Measurements from ENCODE around the gene ANXA1.

Gene ANXA1, protein sequence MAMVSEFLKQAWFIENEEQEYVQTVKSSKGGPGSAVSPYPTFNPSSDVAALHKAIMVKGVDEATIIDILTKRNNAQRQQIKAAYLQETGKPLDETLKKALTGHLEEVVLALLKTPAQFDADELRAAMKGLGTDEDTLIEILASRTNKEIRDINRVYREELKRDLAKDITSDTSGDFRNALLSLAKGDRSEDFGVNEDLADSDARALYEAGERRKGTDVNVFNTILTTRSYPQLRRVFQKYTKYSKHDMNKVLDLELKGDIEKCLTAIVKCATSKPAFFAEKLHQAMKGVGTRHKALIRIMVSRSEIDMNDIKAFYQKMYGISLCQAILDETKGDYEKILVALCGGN

DNA sequence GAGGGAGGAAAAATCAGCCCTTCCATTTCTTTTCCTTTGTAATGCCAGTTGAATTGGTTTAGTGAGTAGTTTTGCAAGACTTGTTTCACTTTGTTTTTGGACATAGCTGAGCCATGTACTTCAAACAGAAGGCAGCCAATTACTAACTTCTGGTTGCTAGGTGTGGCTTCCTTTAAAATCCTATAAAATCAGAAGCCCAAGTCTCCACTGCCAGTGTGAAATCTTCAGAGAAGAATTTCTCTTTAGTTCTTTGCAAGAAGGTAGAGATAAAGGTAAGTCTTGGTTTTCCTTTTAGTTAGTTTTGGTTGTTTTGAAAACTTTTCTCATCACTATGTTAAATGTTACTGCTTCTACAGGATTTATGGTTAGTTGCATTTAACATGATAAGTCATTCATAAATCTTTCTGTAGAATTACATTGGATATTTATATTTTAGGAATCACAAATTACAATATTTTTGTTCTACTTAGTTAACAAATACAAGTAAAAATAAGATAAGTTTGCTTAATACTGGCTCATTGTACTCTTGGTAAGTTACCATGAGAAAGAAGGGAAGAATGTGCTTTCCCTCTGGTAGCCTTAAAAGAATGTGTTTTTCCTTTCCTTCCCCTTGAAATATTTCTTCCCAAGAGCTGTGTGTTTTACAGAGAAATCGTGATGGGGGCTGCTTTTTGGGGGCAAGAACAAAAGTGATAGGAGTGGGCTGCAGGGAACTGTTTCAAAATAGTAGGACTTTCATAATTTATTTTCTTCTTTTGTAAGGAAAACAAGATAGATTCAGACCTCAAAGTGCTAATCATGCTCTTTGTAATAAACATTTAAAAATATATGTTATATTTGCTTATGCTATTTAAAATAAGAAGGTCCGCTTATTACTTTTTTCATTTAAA lies at the start of gene ANXA1:
Gene ANXA1, plus strand, starts transcription at position 213 of the 890 bp plus-strand sequence. CDS start 6,671 bp downstream, outside the sequence.
- no peak for DNase-seq

DNA sequence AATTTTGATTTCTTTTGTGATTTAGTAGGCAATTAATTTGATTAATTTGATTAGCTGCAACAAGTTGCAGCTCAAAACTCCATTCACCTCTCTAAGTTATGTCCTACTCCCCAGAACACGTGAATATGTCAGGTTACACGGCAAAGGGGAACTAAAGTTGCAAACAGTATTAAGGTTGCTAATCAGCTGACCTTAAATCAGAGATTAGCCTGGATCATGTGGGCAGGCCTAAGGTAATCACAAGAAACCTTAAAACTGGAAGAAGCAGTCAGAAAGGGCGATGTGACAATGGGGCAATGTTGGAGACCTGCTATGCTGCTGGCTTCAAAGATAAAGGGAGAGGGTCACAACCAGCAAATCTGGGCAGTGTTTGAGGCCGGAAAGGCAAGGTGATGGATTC lies 47.3 kb upstream of the ANXA1 start:
- no peak for DNase-seq

DNA sequence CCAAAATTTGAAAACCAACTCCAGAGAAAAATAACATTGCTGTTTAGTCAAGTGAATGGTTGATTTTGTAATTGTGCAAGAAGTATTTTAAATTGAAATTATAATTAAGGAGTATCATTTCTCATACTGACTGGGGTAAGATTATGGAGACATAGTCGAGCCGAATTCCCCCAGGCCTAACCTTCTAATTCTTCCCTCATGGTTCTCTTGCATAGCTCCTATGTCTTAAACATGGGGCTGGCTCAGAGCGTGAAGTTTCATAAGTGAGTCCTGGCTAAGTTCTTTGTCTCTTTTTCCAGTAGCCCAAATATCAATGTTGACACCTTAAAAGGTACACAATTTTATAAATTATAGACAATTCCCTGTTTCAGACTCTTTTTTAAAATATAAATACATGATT lies 46.7 kb upstream of the ANXA1 start:
- DNase-seq, result no peak

DNA sequence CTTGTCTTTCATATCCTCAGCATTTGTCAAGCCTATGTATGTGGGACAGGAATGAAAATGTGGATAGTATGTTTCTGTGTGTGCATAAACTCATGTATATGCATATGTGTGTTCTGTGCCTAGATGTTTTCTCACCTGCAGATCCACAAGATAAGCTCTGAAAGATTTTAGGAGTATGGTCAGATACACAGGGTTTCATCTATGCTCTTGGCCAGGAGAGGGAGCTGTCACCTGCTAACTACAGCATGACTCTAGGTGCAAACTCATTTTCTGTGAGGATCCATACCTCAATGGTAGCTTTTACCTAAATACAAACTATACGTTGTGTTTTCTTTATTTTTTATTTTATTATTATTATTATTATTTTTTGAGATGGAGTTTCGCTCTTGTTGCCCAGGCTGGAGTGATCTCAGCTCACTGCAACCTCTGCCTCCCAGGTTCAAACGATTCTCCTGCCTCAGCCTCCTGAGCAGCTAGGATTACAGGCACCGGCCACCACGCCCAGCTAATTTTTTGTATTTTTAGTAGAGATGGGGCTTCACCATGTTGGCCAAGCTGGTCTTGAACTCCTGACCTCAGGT lies 44.1 kb upstream of the ANXA1 start:
- peak; percentile 19 for DNase-seq

DNA sequence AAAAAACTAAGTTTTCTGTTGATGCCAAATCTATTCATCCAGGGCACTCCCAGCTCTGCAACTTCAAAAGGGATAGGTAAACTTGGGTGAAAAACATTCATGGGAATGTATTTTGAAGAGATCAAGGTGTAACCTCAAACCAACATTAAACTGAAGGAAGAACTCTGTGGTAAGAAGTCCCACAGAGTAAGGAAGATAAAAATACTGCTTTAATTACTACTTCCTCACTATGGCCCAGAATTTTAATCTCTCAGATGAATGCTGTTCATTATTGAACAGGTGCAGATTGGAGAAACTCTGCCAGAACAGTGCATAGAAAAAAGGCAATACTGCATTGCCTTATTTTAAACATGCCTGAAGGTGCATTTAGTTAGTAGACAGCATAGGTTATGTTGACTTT lies 37.6 kb upstream of the ANXA1 start:
- DNase-seq, result no peak

DNA sequence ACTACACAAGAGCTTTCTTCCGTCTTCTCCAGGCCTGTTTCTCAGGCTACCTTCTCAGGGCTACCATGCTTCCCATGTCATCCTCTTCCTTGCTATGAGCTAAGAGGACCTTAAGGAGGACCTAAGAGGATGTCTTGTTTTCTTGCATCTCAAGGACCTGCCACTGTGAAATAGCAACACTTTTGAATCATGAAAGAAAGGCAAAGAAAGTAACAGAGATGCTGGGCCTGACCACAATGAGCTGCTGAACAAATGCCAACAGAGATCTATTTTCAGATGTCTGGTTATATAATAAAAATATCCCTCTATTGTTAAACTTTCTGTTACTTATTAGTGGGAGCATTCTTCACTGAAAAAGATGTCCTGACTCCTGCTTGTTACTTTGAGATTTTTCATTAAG lies 36.7 kb upstream of the ANXA1 start:
- DNase-seq, result no peak

DNA sequence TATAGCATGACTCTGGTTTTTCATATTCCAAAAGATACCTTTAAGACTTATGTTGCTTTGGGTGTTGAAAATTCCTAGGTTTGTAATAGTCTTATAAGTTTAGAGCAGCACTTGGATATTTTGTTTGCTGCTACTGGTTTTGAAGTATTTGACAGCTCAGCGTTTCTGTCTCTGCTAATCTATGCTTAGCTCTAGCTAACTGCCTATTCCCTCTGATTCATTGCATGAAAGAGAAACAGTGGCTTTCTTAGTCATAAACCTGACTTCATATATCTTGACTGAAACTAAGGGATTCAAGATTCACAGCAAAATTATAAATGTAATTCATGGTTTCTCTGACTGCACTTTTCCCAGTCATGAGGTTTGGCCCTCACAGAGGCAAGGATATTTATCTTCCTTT lies 35.6 kb upstream of the ANXA1 start:
- no peak for DNase-seq

DNA sequence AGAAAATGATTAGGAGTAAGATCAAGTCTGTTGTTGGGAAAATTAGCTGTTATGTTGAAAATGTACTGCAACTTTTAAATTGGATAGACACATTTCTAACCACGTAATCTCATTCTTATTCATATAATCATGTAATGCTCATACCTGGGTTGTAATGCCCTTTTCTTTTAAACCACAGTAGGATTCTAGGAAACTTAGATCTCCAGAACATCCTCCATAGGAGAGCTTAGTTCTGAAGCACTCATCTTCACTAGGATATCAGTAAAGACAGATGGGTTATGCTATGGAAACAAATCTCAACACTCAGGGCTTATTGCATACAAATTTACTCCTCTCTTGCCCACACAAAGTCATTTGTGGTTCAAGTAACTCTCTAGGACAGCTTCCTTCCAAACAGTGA lies 34.8 kb upstream of the ANXA1 start:
- no peak for DNase-seq

DNA sequence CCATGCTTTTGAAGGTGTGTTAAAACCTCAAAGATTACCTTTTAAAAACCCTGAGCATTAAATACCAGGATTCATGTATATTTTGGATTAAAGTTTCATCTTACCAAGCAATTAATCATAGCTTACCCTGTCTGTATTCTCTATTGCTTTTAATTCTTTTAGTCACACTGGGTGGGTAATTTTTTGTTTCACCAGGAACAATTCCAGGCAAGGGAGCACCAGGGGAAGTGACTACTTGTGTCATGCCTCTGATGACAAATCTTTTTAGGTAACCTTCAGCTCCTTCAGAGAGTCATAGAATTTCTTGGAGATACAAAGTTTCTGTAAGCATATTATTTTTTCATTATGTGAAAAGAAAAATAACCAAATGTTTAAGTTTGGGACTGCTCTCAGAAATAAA lies 33.4 kb upstream of the ANXA1 start:
- no peak for DNase-seq

DNA sequence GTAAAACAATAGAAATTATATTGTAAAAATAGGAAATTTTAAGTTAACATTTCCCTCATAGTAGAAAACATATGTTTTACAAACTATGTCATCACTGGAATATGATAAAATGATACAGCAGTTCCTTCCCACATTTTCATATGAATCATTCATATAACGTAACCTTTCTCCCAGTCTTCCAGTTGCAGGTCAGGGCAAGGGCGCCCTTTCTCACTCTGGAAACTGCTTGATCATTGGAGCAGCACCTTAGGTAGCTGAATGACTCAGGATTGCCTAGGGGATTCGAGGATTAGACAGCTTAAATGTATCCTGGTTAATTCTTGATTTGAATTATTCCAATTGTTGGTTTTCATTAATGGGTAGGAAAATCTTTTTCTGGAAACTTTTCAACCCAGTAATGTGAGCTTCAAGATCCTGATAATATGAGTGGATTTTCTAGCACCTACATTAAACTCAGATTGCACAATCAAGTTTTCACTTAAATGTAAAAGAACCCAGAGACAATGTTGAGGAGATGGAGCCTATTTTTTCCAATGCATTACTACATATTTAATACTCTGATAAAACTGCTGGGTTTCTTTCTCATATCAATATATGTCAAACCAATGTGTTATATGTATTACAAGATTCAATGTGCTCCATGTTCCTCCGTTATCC lies 32.6 kb upstream of the ANXA1 start:
- DNase-seq, result no peak

DNA sequence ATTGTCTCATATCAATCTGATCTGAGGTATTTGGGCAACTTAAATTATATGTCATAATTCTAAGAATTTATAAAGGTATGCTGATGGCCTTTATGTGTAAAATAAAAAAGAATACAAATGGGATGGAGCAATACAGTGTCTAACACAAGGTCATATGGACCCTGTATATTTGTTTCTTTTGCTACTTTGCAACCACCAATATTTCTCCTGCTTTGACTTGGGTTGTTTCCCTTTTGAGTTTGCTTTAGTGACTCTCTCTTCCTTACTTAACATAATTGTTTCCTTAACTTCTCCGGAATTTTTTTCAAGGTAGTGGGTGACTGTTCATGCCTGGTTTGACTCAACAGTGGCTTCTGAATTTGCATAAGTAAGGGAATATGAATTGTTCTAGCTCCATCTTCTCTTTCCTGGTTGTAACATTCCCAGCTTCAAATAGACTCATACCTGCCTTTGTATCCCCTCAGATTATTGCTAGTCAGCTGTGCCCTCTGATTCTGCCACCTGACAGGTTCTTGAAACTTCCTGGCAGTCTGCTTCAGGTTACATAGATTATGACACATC lies 30.2 kb upstream of the ANXA1 start:
- DNase-seq, result no peak

DNA sequence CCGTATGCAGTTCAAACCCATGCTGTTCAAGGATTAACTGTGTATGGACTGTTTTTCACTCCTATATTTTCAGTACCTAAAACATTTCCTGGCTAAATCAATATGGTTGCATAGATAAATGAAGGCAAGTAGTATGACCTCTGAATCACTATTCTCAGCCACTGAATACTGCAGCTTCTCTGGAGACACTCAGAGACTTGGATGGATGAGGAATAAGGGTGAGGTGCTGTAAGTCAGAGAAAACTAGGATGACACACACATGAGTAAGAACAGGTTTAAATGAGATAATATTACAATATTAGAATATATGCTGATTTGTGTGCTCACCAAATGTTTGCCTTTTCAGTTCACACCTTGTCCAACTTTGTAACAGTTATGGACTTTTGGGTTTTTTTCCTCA lies 26.0 kb upstream of the ANXA1 start:
- DNase-seq, result no peak

DNA sequence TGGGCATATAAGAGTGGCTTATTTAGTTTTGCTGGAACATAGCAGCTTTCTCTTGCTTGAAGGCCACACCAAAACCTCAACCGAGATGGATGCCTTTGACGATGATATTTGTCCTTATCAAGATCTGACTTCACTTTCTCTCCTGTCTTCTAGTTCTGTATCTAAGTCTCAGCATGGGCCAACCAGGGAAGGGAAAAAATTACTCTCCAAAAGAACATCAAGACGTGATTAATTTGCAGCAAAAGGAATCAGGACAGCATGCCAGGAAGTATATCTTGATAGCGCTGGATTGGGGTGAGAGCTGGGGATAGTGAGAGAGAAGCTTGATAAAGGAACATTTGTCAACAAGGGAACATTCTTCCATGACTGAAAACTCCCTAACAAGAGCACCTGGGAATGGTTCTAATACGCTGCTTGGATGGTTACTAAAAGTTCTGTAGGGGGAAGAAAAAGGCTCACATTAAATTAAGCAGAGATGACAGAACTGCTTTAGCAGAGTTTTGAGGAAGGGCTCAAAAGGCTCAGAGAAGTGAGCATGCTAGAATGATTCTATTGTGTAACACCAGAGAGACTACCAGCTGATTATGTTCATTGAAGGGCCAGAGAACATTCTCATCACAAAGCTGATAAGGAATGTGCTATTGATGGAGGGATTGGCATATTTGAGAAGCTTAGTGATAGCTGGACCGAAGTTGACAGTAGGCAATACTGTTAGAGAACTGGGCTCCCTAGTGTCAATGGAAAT lies 21.6 kb upstream of the ANXA1 start:
- no peak for DNase-seq

DNA sequence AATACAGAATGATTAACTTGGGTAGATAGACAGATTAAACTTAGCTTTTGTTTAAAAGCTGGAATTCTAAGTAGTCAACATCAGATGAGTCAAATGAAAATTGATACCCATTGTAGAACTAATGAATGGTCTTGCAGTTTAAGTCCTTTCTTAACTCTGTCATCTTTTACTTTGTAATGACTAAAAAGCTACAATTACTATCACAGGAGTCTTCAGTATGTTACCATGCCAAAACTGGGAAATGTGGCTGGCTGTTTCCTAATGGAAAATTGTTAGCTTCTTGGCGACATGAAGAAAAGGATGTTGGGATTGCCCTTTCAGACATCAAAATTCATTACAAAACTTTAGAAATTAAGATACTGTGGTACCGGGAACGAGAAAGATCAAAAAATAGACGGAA lies 20.2 kb upstream of the ANXA1 start:
- no peak for DNase-seq

DNA sequence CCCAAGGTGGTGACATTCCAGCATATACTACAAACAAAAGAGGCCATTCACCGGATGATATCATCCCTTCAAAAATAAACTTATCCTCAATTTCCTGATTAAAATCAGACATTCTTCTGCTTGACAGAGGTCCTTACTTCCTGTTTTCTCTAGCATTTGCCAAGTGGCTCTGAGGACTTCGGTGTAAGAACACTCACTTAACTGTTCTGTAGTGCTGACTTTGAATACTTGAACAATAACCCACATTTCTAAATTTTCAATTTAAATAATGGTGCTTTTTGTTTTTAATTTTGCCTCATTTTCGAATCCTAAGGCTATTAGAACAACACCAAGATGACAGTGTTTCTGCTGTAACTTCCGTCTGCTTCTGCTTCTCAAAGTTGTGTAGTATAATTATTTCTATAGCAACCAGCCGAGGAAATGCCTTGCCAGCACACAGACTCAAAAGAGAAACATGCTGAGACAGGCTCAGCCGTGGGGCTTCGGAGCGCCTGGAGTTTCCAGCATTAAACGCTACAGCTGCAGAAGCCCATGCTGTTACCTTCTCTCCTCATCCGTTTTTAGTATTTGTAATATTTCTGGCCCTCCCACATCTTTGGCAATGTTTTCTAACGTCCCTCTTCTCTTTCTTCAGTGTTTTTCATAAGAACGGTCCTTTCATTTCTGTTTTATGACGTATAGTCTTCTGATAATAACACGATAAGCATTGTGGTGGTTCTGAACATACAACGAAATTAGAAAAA lies 19.5 kb upstream of the ANXA1 start:
- DNase-seq, result peak; percentile 63

DNA sequence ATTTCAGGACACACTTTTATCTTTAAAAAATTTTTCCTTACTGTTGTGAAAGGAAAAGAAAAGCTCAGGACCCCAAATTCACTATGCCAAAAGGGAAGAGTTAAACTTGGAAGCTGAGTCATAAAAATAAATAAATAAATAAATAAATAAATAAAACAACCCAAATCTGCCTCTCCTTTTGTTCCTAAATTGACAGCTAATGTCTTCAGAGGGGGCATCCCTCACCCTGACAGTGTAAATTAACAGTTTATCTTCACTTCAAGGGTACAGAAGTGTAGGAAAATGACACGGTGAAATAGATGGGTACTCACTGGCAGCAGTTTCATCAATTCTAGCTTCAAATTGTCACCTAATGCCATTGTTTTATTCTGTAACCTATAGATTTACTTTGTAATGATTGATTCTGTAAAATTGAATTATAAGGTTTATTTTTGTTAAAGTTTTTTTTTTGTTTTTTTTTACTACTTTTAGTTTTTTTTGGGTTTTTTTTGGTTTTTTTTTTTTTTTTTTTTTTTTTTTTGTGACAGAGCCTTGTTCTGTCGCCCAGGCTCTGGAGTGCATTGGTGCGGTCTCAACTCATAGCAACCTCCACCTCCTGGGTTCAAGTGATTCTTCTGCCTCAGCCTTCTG lies 18.5 kb upstream of the ANXA1 start:
- DNase-seq, result no peak

DNA sequence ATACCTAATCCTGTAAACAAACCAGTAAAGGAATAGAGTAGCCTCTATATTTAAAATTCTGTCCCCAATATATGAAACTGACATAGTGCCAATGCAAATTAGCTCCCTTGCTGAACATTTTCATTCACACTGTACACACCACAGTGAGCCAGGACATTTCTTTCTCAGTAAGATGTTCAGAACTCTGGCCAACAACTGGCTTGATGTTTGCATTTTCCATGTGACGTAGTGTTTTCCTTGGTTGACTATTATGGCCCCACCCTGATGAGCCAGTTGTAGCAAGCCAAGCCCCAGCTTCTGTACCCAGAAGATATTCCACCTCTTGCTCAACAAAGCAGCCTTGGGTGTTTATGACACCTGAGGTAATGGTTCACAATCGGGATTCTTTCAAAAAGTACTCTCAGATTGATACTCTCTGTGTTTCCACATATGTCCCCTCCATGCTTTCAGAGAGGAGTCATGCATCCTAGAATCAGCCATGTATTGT lies 17.7 kb upstream of the ANXA1 start:
- no peak for DNase-seq

DNA sequence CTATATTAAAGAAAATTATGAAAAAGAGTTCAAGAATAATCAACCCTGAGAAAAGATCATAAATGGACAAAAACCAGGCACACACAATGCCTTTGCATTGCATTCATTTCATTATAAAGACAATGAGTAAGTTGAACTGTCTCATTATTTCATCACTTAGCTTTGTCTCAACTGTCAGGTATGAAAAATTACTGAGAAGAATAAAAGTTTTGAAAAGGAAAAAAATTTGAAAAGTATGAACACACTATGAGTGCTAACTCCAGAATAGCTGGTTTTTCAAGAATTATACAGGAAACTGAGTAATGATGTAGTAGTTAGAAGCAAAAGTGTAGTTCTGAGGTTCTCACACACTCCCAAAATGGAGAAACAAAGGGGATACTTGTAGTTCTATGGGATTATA lies 16.3 kb upstream of the ANXA1 start:
- DNase-seq, result no peak

DNA sequence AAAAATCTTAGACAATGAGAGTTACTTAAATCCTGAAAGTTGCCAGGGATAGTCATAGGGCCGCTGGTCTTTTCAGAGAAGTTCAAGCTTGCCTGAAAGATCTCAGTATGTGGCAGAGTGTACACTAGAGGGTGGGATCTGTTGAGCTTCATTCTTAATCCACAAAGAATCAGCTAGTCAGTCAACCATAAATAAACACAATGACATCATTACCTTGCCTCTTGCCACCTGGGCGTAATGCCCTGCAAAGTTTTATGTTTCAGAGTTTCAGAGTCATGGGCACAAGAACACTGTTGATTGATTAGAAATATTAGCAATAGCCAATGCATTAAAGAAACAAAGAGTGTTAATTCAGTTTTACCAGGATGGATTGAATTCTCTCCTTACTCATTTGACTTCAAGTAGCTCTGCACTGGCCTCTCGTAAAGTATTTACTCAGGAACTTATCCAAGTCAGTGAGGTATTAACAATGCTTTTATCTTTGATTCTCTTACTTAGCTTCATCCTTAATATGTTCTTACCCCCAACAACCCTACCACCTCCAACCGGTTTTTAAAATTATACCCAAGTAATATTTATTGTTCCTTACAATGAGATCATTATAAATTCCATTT lies 14.3 kb upstream of the ANXA1 start:
- no peak for DNase-seq

DNA sequence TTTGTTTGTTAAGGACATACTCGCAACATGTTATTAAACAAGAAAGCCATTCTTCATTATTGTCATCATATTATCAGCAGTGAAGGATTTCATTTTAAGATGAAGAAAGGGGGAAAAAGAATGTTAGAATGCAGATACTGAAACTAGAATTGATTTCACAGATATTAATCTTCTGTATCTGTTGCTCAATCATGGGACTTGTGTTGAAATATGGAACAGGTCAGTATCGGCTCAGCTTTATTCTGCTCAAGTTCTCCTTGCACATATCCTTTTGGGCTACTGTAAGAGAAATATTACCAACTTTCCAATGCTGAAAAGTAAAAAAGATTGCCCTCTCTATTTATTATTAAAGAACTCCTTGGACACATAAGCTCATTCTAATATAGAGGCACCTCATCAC lies 13.8 kb upstream of the ANXA1 start:
- no peak for DNase-seq
